Adrenal gland (tissue), 5 donors: ENCODE data around the gene TIPARP.

Source experiments
- POLR2A ChIP-seq, 2 donors: fragments of 450-650 bp; IDR thresholded peaks; one replicate each; pipeline ENCODE4 v1.6.1; 2017; ENCODE audit warnings: antibody characterized with exemption in 2 of 2, mild to moderate bottlenecking in 2 of 2, moderate library complexity in 1 of 2
- TF ChIP-seq, protein P1 (sequence below), 6 experiments: fragments of 450-650 bp in 4 of 6; fragments of 200-600 bp in 2 of 6; sonication (generic) in 1 of 6; IDR thresholded peaks; 1 replicate in 5 of 6; 2 replicates in 1 of 6; pipeline versions ENCODE4 v1.5.1 to v1.8.0; 2016 to 2021; ENCODE audit warnings: antibody characterized with exemption in 6 of 6, mild to moderate bottlenecking in 2 of 6, moderate library complexity in 1 of 6
- donor health status: DM: no; HTN: no; CAD: no.

DNA sequence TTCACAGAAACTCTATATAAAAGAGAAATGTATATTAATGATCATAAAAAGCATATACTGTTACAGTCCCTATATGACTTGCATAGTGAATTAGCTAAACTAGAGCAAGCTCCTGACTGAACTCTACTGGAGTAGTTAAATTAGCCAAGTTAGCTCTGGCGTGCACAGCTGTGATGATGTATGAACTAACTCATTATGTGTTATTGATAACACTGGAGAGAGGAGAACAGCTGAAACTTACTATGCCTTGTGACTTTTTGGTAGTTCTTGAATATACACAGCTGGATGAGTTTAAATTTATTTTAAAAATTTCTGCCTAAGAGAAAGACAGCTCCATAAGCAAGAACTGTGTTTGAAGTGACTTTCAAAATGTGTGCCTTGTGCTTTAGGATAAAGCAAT is 8.1 kb downstream of the TIPARP start:
- TF ChIP-seq, protein P1, sequence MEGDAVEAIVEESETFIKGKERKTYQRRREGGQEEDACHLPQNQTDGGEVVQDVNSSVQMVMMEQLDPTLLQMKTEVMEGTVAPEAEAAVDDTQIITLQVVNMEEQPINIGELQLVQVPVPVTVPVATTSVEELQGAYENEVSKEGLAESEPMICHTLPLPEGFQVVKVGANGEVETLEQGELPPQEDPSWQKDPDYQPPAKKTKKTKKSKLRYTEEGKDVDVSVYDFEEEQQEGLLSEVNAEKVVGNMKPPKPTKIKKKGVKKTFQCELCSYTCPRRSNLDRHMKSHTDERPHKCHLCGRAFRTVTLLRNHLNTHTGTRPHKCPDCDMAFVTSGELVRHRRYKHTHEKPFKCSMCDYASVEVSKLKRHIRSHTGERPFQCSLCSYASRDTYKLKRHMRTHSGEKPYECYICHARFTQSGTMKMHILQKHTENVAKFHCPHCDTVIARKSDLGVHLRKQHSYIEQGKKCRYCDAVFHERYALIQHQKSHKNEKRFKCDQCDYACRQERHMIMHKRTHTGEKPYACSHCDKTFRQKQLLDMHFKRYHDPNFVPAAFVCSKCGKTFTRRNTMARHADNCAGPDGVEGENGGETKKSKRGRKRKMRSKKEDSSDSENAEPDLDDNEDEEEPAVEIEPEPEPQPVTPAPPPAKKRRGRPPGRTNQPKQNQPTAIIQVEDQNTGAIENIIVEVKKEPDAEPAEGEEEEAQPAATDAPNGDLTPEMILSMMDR (IDR thresholded peaks at IDR 0.05): no peak
- no peak for TF ChIP-seq POLR2A (IDR thresholded peaks at IDR 0.05)
